ENCODE results near the gene DHX40. TPM values are rescaled to one million over a fixed set of nuclear protein-coding genes. Genes with fewer than 3 reads are reported as not detected.

Gene DHX40
- total RNA-seq, 1 experiment from 2014 or later = 16.2 TPM

- no peak for ATAC-seq
- intact Hi-C loops (cut with micrococcal nuclease; ENCODE audit: unreplicated experiment) (no loop called here), in situ Hi-C loops (cut with HindIII; ENCODE audit: low pct_unique_long_range_greater_than_20kb, low sequenced_read_pairs) (no loop called here)
- BruUV-seq (replicated peaks) = no TSS peak
- DNase-seq (ENCODE audit: low read depth, low spot score) = no peak
- H3K27me3 ChIP-seq (ENCODE audit: control insufficient read depth, insufficient read depth, low read length) = no peaks in the 10 kb centered on the region
- H3K36me3 ChIP-seq (ENCODE audit: control insufficient read depth, insufficient read depth, low read length) = peaks cover 57% of the 10 kb centered on the region
- TF ChIP-seq SIN3A (IDR thresholded peaks at IDR 0.05; ENCODE audit: borderline replicate concordance, insufficient read depth, low read depth, low read length) = no peak
- TF ChIP-seq, protein P1, sequence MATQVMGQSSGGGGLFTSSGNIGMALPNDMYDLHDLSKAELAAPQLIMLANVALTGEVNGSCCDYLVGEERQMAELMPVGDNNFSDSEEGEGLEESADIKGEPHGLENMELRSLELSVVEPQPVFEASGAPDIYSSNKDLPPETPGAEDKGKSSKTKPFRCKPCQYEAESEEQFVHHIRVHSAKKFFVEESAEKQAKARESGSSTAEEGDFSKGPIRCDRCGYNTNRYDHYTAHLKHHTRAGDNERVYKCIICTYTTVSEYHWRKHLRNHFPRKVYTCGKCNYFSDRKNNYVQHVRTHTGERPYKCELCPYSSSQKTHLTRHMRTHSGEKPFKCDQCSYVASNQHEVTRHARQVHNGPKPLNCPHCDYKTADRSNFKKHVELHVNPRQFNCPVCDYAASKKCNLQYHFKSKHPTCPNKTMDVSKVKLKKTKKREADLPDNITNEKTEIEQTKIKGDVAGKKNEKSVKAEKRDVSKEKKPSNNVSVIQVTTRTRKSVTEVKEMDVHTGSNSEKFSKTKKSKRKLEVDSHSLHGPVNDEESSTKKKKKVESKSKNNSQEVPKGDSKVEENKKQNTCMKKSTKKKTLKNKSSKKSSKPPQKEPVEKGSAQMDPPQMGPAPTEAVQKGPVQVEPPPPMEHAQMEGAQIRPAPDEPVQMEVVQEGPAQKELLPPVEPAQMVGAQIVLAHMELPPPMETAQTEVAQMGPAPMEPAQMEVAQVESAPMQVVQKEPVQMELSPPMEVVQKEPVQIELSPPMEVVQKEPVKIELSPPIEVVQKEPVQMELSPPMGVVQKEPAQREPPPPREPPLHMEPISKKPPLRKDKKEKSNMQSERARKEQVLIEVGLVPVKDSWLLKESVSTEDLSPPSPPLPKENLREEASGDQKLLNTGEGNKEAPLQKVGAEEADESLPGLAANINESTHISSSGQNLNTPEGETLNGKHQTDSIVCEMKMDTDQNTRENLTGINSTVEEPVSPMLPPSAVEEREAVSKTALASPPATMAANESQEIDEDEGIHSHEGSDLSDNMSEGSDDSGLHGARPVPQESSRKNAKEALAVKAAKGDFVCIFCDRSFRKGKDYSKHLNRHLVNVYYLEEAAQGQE (IDR thresholded peaks at IDR 0.05; ENCODE audit: insufficient read depth in 1 of 2, low read depth in 2 of 2, low read length in 1 of 2) = no peak
- H3K27ac ChIP-seq (ENCODE audit: low read length) = no peak overlapping the region
- peaks cover 4% of the 10 kb centered on the region; the same call in 1 of the 2 replicates for H3K4me1 ChIP-seq (ENCODE audit: control insufficient read depth, insufficient read depth, low read length)
- POLR2A ChIA-PET = no interaction called here
- H3K9me3 ChIP-seq (ENCODE audit: control insufficient read depth, insufficient read depth, low read depth, low read length) = no peaks in the 10 kb centered on the region
- H3K4me3 ChIP-seq (ENCODE audit: low read depth in 2 of 2, low read length in 2 of 2) = no peak overlapping the region
- CTCF ChIA-PET = no interaction called here
Measured at GRCh38 chr17:59647288-59647687, 81.9 kb downstream of the DHX40 start.

DNA sequence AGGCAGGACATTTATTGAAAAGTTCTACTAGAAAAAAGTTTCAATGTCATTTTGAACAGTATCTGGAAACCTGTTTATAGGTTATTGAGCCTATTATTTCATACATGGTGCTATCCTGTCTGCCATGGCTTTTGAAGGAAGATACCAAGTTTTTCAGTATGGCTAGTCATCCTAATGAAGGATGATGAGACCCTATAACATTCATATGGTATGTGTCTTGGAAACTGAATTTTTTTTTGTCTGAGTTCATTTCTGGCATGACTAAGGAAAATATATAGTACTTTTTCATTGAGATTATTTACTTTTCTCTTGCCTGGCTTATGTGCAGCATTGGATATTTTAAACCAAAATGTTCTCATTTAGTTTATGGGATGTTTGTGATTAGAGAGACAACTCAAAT is 84.5 kb downstream of the DHX40 start:
- H3K9me3 ChIP-seq (ENCODE audit: control insufficient read depth, insufficient read depth, low read depth, low read length) = no peaks in the 10 kb centered on the region
- 0 out of 2 replicates have a peak, but pooled peaks cover 3% of the 10 kb centered on the region for H3K4me1 ChIP-seq (ENCODE audit: control insufficient read depth, insufficient read depth, low read length)
- ATAC-seq (no peak), DNase-seq (ENCODE audit: low read depth, low spot score) (no peak)
- H3K36me3 ChIP-seq (ENCODE audit: control insufficient read depth, insufficient read depth, low read length) = peaks cover 49% of the 10 kb centered on the region
- in situ Hi-C loops (cut with HindIII; ENCODE audit: low pct_unique_long_range_greater_than_20kb, low sequenced_read_pairs) = no loop called here
- POLR2A ChIA-PET = no interaction called here
- BruUV-seq (replicated peaks) = no TSS peak
- no peaks in the 10 kb centered on the region for H3K27me3 ChIP-seq (ENCODE audit: control insufficient read depth, insufficient read depth, low read length)
- intact Hi-C loops (cut with micrococcal nuclease; ENCODE audit: unreplicated experiment) = no loop called here
- H3K4me3 ChIP-seq (ENCODE audit: low read depth in 2 of 2, low read length in 2 of 2) = no peak overlapping the region
- no peak overlapping the region for H3K27ac ChIP-seq (ENCODE audit: low read length)
- TF ChIP-seq POLR2AphosphoS5 (IDR thresholded peaks at IDR 0.05; ENCODE audit: low read depth, low read length) (no peak), SIN3A (IDR thresholded peaks at IDR 0.05; ENCODE audit: borderline replicate concordance, insufficient read depth, low read depth, low read length) (no peak), TCF7L2 (IDR thresholded peaks at IDR 0.05; ENCODE audit: low read depth, low read length) (no peak)
- TF ChIP-seq, protein P1 (IDR thresholded peaks at IDR 0.05; ENCODE audit: insufficient read depth in 1 of 2, low read depth in 2 of 2, low read length in 1 of 2) = no peak
- TF ChIP-seq, protein P2, sequence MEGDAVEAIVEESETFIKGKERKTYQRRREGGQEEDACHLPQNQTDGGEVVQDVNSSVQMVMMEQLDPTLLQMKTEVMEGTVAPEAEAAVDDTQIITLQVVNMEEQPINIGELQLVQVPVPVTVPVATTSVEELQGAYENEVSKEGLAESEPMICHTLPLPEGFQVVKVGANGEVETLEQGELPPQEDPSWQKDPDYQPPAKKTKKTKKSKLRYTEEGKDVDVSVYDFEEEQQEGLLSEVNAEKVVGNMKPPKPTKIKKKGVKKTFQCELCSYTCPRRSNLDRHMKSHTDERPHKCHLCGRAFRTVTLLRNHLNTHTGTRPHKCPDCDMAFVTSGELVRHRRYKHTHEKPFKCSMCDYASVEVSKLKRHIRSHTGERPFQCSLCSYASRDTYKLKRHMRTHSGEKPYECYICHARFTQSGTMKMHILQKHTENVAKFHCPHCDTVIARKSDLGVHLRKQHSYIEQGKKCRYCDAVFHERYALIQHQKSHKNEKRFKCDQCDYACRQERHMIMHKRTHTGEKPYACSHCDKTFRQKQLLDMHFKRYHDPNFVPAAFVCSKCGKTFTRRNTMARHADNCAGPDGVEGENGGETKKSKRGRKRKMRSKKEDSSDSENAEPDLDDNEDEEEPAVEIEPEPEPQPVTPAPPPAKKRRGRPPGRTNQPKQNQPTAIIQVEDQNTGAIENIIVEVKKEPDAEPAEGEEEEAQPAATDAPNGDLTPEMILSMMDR (IDR thresholded peaks at IDR 0.05) = no peak
- CTCF ChIA-PET = no interaction called here
